Neural cell (in vitro differentiated cells): Measurements from ENCODE around the gene TTC21A. TPM values are rescaled to one million over a fixed set of nuclear protein-coding genes. Genes with fewer than 3 reads are reported as not detected.

ENCODE experiments used
- H2AFZ ChIP-seq: fragments of 200-600, 300-800 bp; sonication (generic), shearing (Covaris generic); 2 replicates; pipeline ENCODE4 v1.6.0; 2014; ENCODE audit warnings: low read depth, mild to moderate bottlenecking, antibody characterized with exemption, low read length, moderate library complexity
- H3F3A ChIP-seq: fragments of 200-600 bp; shearing (Covaris generic); 2 replicates; pipeline ENCODE4 v1.6.1; 2016; ENCODE audit warnings: mild to moderate bottlenecking, moderate library complexity, mixed read lengths, antibody characterized with exemption, low read length; ENCODE audit not compliant: insufficient read depth, poor library complexity, severe bottlenecking
- H3K27ac ChIP-seq: fragments of 200-600, 300-800 bp; sonication (generic), shearing (Covaris generic); 2 replicates; pipeline ENCODE4 v1.5.1; 2014; ENCODE audit warnings: mild to moderate bottlenecking, low read length, moderate library complexity
- H3K27me3 ChIP-seq: fragments of 300-800, 200-600 bp; sonication (generic), shearing (Covaris generic); 2 replicates; pipeline ENCODE4 v1.6.0; 2014; ENCODE audit warnings: mild to moderate bottlenecking, low read depth, low read length, moderate library complexity; ENCODE audit not compliant: insufficient read depth
- H3K36me3 ChIP-seq: fragments of 300-800, 200-600 bp; sonication (generic), shearing (Covaris generic); 2 replicates; pipeline ENCODE4 v1.5.1; 2014; ENCODE audit warnings: mild to moderate bottlenecking, antibody characterized with exemption, low read length, moderate library complexity; ENCODE audit not compliant: insufficient read depth
- H3K4me2 ChIP-seq: fragments of 300-800, 200-600 bp; sonication (generic), shearing (Covaris generic); 2 replicates; pipeline ENCODE4 v1.6.0; 2014; ENCODE audit warnings: mild to moderate bottlenecking, low read length
- H3K4me3 ChIP-seq: fragments of 300-800, 200-600 bp; sonication (generic), shearing (Covaris generic); 2 replicates; pipeline ENCODE4 v1.5.1; 2014; ENCODE audit warnings: mild to moderate bottlenecking, low read length, moderate library complexity
- H3K79me2 ChIP-seq: fragments of 200-600 bp; shearing (Covaris generic); replicated peaks from 2 replicates; pipeline ENCODE4 v1.6.0; 2014; ENCODE audit warnings: mild to moderate bottlenecking, low read length, moderate library complexity; ENCODE audit not compliant: insufficient read depth
- H3K9ac ChIP-seq: fragments of 300-800, 200-600 bp; sonication (generic), shearing (Covaris generic); 2 replicates; pipeline ENCODE4 v1.6.1; 2016; ENCODE audit warnings: mild to moderate bottlenecking, low read length, mixed read lengths
- H3K9me2 ChIP-seq: fragments of 200-600 bp; shearing (Covaris generic); 2 replicates; pipeline ENCODE4 v1.6.1; 2016; ENCODE audit warnings: mild to moderate bottlenecking, low read length, mixed read lengths; ENCODE audit not compliant: insufficient read depth
- H3K9me3 ChIP-seq: fragments of 200-600, 300-800 bp; sonication (generic), shearing (Covaris generic); 2 replicates; pipeline ENCODE4 v1.6.1; 2016; ENCODE audit warnings: mild to moderate bottlenecking, mixed run types, low read length, moderate library complexity, mixed read lengths
- H4K20me1 ChIP-seq: fragments of 200-600 bp; shearing (Covaris generic); 2 replicates; pipeline ENCODE4 v1.6.1; 2016; ENCODE audit warnings: mild to moderate bottlenecking, mixed run types; ENCODE audit not compliant: insufficient read depth
- EP300 ChIP-seq: fragments of 450-650 bp; conservative IDR thresholded peaks from 2 replicates; pipeline ENCODE4 v1.6.1; 2014; ENCODE audit warnings: antibody characterized with exemption, mild to moderate bottlenecking, moderate library complexity; ENCODE audit not compliant: poor library complexity, severe bottlenecking
- EZH2 ChIP-seq: fragments of 200-600, 300-800 bp; shearing (Covaris generic), sonication (generic); IDR thresholded peaks from 2 replicates; pipeline ENCODE4 v1.6.1; 2014; ENCODE audit warnings: antibody characterized with exemption, low read length, borderline replicate concordance, mild to moderate bottlenecking; ENCODE audit not compliant: insufficient read depth, poor library complexity, severe bottlenecking
- MXI1 ChIP-seq: fragments of 450-650 bp; conservative IDR thresholded peaks from 2 replicates; pipeline ENCODE4 v1.6.1; 2014; ENCODE audit warnings: antibody characterized with exemption, mild to moderate bottlenecking; ENCODE audit not compliant: poor library complexity, severe bottlenecking
- POLR2AphosphoS5 ChIP-seq: IDR thresholded peaks from 2 replicates; pipeline ENCODE4 v1.6.1; 2012
- RAD21 ChIP-seq: fragments of 450-650 bp; conservative IDR thresholded peaks from 2 replicates; pipeline ENCODE4 v1.6.1; 2014; ENCODE audit warnings: antibody characterized with exemption, mild to moderate bottlenecking, moderate library complexity
- REST ChIP-seq: IDR thresholded peaks from 2 replicates; pipeline ENCODE4 v1.6.1; 2012; ENCODE audit warnings: borderline replicate concordance
- SMC3 ChIP-seq: fragments of 450-650 bp; conservative IDR thresholded peaks from 2 replicates; pipeline ENCODE4 v1.6.1; 2014; ENCODE audit warnings: antibody characterized with exemption, mild to moderate bottlenecking, moderate library complexity; ENCODE audit not compliant: poor library complexity
- TAF1 ChIP-seq: IDR thresholded peaks from 2 replicates; pipeline ENCODE4 v1.6.1; 2012; ENCODE audit warnings: low read depth
- polyA plus RNA-seq: library from polyadenylated mRNA; depleted of rRNA; stranded (reverse); fragments of >200 nt; gene quantifications from 2 replicates; pipeline ENCODE4 v1.2.3, GENCODE V29; 2014
- TF ChIP-seq, protein P1 (sequence below): fragments of 450-650 bp; IDR thresholded peaks from 2 replicates; pipeline ENCODE4 v1.5.1; 2014; ENCODE audit warnings: antibody characterized with exemption, mild to moderate bottlenecking, moderate library complexity; ENCODE audit not compliant: poor library complexity, severe bottlenecking

TTC21A gene
- polyA plus RNA-seq, 1 donor from 2014 or later, result 6.2 TPM

- H3K36me3 ChIP-seq, result no peaks in the 10 kb centered on the region
- TF ChIP-seq RAD21 (no peak), EZH2 (no peak), REST (no peak), MXI1 (no peak)
- TF ChIP-seq, protein P1, sequence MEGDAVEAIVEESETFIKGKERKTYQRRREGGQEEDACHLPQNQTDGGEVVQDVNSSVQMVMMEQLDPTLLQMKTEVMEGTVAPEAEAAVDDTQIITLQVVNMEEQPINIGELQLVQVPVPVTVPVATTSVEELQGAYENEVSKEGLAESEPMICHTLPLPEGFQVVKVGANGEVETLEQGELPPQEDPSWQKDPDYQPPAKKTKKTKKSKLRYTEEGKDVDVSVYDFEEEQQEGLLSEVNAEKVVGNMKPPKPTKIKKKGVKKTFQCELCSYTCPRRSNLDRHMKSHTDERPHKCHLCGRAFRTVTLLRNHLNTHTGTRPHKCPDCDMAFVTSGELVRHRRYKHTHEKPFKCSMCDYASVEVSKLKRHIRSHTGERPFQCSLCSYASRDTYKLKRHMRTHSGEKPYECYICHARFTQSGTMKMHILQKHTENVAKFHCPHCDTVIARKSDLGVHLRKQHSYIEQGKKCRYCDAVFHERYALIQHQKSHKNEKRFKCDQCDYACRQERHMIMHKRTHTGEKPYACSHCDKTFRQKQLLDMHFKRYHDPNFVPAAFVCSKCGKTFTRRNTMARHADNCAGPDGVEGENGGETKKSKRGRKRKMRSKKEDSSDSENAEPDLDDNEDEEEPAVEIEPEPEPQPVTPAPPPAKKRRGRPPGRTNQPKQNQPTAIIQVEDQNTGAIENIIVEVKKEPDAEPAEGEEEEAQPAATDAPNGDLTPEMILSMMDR, result no peak
- H3K79me2 ChIP-seq, result no peaks in the 10 kb centered on the region
- peaks cover 16% of the 10 kb centered on the region for H3K27me3 ChIP-seq
- no peaks in the 10 kb centered on the region for H3K9me3 ChIP-seq
- no peak overlapping the region for H3K27ac ChIP-seq
- H3K9me2 ChIP-seq, result no peaks in the 10 kb centered on the region
- no peaks in the 10 kb centered on the region for H3F3A ChIP-seq
- no peak overlapping the region for H3K9ac ChIP-seq
- no peak overlapping the region for H3K4me2 ChIP-seq
- H2AFZ ChIP-seq, result no peak overlapping the region
- H3K4me3 ChIP-seq, result no peak overlapping the region
- no peaks in the 10 kb centered on the region for H4K20me1 ChIP-seq
Measured at GRCh38 chr3:39149498-39150147, 42.1 kb downstream of the TTC21A start.

GRCh38 chr3:39150148-39150802, 42.8 kb downstream of the TTC21A start:
- H3K4me2 ChIP-seq, result no peak overlapping the region
- no peak overlapping the region for H3K9ac ChIP-seq
- H3K27ac ChIP-seq, result no peak overlapping the region
- no peak overlapping the region for H2AFZ ChIP-seq
- H3K9me2 ChIP-seq, result no peaks in the 10 kb centered on the region
- no peaks in the 10 kb centered on the region for H3K9me3 ChIP-seq
- no peak for TF ChIP-seq RAD21
- TF ChIP-seq EP300, result no peak
- TF ChIP-seq POLR2AphosphoS5, result no peak
- TF ChIP-seq REST, result no peak
- TF ChIP-seq TAF1, result no peak
- TF ChIP-seq MXI1, result no peak
- TF ChIP-seq SMC3, result no peak
- no peak for TF ChIP-seq EZH2
- TF ChIP-seq, protein P1, result no peak
- no peaks in the 10 kb centered on the region for H3K36me3 ChIP-seq
- H3F3A ChIP-seq, result no peaks in the 10 kb centered on the region
- no peaks in the 10 kb centered on the region for H4K20me1 ChIP-seq
- H3K4me3 ChIP-seq, result no peak overlapping the region
- H3K79me2 ChIP-seq, result no peaks in the 10 kb centered on the region
- H3K27me3 ChIP-seq, result peaks cover 16% of the 10 kb centered on the region
